ENCODE measurements around the gene FGF16. TPM values are rescaled to one million over a fixed set of nuclear protein-coding genes. Genes with fewer than 3 reads are reported as not detected.
A peak's percentile ranks its signal among the peaks of the same experiment; 100 is the strongest.

Gene FGF16
- total and polyA plus RNA-seq, 8 donors, result 0.73 TPM; not detected in 7

DNA sequence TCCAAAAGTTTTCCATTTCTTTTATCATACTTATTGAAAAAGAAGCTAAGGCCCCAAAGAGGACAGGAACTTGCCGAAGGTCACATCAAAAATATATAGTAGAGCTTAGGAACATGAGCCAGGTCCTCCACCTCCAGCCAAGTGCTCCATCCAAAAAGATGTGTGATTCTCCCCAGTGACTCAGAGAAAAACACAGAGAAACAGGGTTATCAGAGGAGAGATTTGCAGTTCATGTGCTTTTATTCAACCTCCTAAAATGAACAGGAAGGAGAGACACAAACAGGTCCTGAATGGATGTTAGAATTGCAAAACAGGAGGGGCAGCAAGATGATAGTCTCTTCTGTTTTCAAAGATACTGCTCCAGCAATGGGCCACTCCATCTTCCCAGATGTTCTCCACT lies 19.6 kb upstream of the FGF16 start:
- Histone ChIP-seq H3K27me3 (no peaks in the 10 kb centered on the region), H3K36me3 (no peaks in the 10 kb centered on the region), H3K4me3 (no peak overlapping the region), H3K27ac (no peak overlapping the region), H3K9me3 (no peaks in the 10 kb centered on the region), H3K4me1 (no peaks in the 10 kb centered on the region)
- DNase-seq, result no peak
- 88 to 97% (median 95%) methylated on average over 1 of the region's 1 CpG for WGBS, 5 donors
- intact Hi-C loops (cut with DNase I; ENCODE audit: low total_unique reads), result no loop called here
- TF ChIP-seq POLR2AphosphoS5 (IDR thresholded peaks at IDR 0.05) (no peak), EP300 (IDR thresholded peaks at IDR 0.05) (no peak), POLR2A (IDR thresholded peaks at IDR 0.05) (no peak)
- TF ChIP-seq, protein P1, sequence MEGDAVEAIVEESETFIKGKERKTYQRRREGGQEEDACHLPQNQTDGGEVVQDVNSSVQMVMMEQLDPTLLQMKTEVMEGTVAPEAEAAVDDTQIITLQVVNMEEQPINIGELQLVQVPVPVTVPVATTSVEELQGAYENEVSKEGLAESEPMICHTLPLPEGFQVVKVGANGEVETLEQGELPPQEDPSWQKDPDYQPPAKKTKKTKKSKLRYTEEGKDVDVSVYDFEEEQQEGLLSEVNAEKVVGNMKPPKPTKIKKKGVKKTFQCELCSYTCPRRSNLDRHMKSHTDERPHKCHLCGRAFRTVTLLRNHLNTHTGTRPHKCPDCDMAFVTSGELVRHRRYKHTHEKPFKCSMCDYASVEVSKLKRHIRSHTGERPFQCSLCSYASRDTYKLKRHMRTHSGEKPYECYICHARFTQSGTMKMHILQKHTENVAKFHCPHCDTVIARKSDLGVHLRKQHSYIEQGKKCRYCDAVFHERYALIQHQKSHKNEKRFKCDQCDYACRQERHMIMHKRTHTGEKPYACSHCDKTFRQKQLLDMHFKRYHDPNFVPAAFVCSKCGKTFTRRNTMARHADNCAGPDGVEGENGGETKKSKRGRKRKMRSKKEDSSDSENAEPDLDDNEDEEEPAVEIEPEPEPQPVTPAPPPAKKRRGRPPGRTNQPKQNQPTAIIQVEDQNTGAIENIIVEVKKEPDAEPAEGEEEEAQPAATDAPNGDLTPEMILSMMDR (IDR thresholded peaks at IDR 0.05), result no peak

DNA sequence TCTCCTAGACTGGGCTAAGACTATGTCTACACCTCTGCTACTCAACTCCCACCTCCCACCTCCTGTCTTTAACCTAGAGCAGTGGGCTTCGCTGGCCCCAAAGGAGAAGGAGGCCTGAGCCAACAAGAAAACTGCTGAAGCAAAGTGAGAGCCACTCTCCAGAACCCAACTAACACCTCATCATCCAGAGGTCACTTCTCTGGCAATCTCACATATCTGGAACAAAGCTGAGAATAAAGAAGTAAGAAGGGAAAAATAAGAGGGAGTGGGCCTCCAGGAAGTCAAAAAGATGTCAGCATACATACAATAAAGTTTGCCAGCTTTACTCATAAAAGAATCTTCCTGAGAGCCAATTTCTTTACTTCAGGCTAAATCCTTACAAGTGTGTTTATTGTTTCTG lies 18.6 kb upstream of the FGF16 start:
- Histone ChIP-seq H3K36me3 (no peaks in the 10 kb centered on the region), H3K4me3 (no peak overlapping the region), H3K4me1 (no peaks in the 10 kb centered on the region), H3K27ac (no peak overlapping the region), H3K27me3 (no peaks in the 10 kb centered on the region), H3K9me3 (no peaks in the 10 kb centered on the region)
- intact Hi-C loops (cut with DNase I; ENCODE audit: low total_unique reads), result no loop called here
- TF ChIP-seq, protein P1 (IDR thresholded peaks at IDR 0.05), result no peak
- TF ChIP-seq POLR2A (IDR thresholded peaks at IDR 0.05) (no peak), POLR2AphosphoS5 (IDR thresholded peaks at IDR 0.05) (no peak), EP300 (IDR thresholded peaks at IDR 0.05) (no peak)
- no peak for DNase-seq
- WGBS, 5 donors, result 29 to 88% (median 63%) methylated on average over 1 of the region's 1 CpG; no CpG with 5 or more reads in 1 of the 5 donors

DNA sequence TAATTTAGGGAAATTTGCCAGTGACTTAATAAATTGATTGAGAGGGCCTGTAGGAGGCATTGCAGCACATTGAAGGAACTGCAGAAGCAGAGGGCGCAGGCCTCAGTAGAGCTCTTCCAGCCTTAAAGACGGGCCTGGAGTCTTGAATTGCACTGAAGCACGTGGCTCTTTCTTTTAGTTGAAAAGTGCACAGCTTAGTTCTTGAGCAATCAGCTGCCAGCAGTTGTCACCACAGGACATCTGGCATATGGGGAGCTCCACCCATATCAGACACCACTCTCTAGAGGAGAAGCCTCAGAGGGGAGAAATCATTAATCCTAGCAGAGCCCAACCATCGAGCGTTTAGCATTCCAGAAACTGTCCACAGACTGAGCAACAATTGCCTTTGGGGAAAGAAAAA lies 16.0 kb upstream of the FGF16 start:
- no peaks in the 10 kb centered on the region for H3K4me1 ChIP-seq
- H3K9me3 ChIP-seq, result no peaks in the 10 kb centered on the region
- TF ChIP-seq POLR2AphosphoS5 (IDR thresholded peaks at IDR 0.05), result no peak
- DNase-seq, result peak in 1 of 2 donors; percentile 42
- H3K27ac ChIP-seq, result no peak overlapping the region
- 35 to 53% (median 42%) methylated on average over 3 to 5 of the region's 5 CpGs for WGBS, 5 donors
- H3K4me3 ChIP-seq, result no peak overlapping the region
- intact Hi-C loops (cut with DNase I; ENCODE audit: low total_unique reads), result no loop called here
- no peaks in the 10 kb centered on the region for H3K27me3 ChIP-seq
- H3K36me3 ChIP-seq, result no peaks in the 10 kb centered on the region

DNA sequence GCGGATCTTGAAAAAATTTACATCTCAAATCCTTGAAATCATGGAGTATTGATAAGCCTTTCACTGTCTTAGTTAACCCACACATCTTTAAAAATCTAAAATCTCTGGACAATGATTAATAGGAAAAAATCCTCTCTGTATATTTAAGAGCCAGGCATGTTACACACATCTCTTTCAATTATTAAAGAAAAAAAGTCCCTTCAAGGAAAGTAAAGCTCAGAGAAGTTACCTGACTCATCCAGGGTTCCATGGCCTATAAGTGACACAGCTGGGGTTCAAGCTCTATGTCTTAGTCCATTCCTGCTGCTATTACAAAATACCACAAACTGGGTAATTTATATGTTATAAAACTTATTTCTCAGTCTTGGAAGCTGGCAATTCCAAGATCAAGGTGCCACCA lies 14.2 kb upstream of the FGF16 start:
- Histone ChIP-seq H3K27me3 (no peaks in the 10 kb centered on the region), H3K9me3 (no peaks in the 10 kb centered on the region), H3K27ac (no peak overlapping the region), H3K4me3 (no peak overlapping the region), H3K4me1 (no peaks in the 10 kb centered on the region), H3K36me3 (no peaks in the 10 kb centered on the region)
- TF ChIP-seq POLR2AphosphoS5 (IDR thresholded peaks at IDR 0.05), result no peak
- intact Hi-C loops (cut with DNase I; ENCODE audit: low total_unique reads), result no loop called here
- DNase-seq, result no peak
- 70 to 100% (median 93%) methylated on average over 1 of the region's 1 CpG for WGBS, 5 donors

DNA sequence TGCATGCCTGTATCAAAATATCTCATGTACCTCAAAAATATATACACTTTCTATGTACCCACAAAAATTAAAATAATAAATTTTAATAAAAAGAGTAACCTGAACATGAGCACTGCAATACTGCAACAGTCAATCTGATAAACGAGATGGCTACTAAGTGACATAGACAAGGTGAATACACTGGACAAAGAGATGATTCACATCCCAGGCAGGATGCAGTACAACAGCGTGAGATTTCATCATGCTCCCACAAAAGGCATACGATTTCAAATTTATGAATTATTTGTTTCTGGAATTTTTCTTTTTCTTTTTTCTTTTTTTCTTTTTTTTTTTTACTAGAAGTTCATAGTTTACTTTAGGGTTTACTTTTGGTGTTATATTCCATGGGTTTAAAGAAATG lies 12.2 kb upstream of the FGF16 start:
- no peaks in the 10 kb centered on the region for H3K27me3 ChIP-seq
- WGBS, 5 donors, result 71 to 93% (median 83%) methylated on average over 3 of the region's 3 CpGs
- H3K9me3 ChIP-seq, result no peaks in the 10 kb centered on the region
- H3K27ac ChIP-seq, result no peak overlapping the region
- DNase-seq, result no peak
- H3K4me1 ChIP-seq, result no peaks in the 10 kb centered on the region
- H3K4me3 ChIP-seq, result no peak overlapping the region
- intact Hi-C loops (cut with DNase I; ENCODE audit: low total_unique reads), result no loop called here
- no peaks in the 10 kb centered on the region for H3K36me3 ChIP-seq
- TF ChIP-seq POLR2AphosphoS5 (IDR thresholded peaks at IDR 0.05), result no peak
- TF ChIP-seq, protein P1 (IDR thresholded peaks at IDR 0.05), result no peak
- TF ChIP-seq EP300 (IDR thresholded peaks at IDR 0.05), result no peak
- TF ChIP-seq POLR2A (IDR thresholded peaks at IDR 0.05), result no peak

Measured in stomach (tissue), 9 donors.